GM19452 (cell line): ENCODE measurements around the gene SRBD1.
A peak's percentile ranks its signal among the peaks of the same experiment; 100 is the strongest.

Experiments used
- ATAC-seq: cut with Tn5 transposase; IDR thresholded peaks from one replicate; pipeline ENCODE4 v1.9.1; 2021; ENCODE audit not compliant: unreplicated experiment

SRBD1 gene

GRCh38 chr2:45602624-45603023 lies 8.4 kb downstream of the SRBD1 start:
- ATAC-seq: no peak

GRCh38 chr2:45598545-45598944 lies 12.5 kb downstream of the SRBD1 start:
- no peak for ATAC-seq

- ATAC-seq: no peak
Measured at GRCh38 chr2:45596761-45597160, 14.3 kb downstream of the SRBD1 start.

GRCh38 chr2:45595721-45596435 lies 15.2 kb downstream of the SRBD1 start:
- no peak for ATAC-seq

- ATAC-seq: no peak
Measured at GRCh38 chr2:45591073-45591472, 20.0 kb downstream of the SRBD1 start.

- ATAC-seq: no peak
Measured at GRCh38 chr2:45588158-45588829, 22.8 kb downstream of the SRBD1 start.

GRCh38 chr2:45586600-45586999 lies 24.5 kb downstream of the SRBD1 start:
- no peak for ATAC-seq

- ATAC-seq: no peak
Measured at GRCh38 chr2:45585267-45585861, 25.7 kb downstream of the SRBD1 start.

- no peak for ATAC-seq
Measured at GRCh38 chr2:45583977-45584376, 27.1 kb downstream of the SRBD1 start.

- ATAC-seq: no peak
Measured at GRCh38 chr2:45582522-45582921, 28.5 kb downstream of the SRBD1 start.

GRCh38 chr2:45578056-45578843 lies 32.8 kb downstream of the SRBD1 start:
- no peak for ATAC-seq

GRCh38 chr2:45577441-45577840 lies 33.6 kb downstream of the SRBD1 start:
- ATAC-seq: no peak

GRCh38 chr2:45575881-45576280 lies 35.2 kb downstream of the SRBD1 start:
- no peak for ATAC-seq

GRCh38 chr2:45572979-45573378 lies 38.1 kb downstream of the SRBD1 start:
- ATAC-seq: no peak

- no peak for ATAC-seq
Measured at GRCh38 chr2:45571940-45572339, 39.1 kb downstream of the SRBD1 start.

- ATAC-seq: no peak
Measured at GRCh38 chr2:45570671-45571334, 40.3 kb downstream of the SRBD1 start.

GRCh38 chr2:45568935-45569334 lies 42.1 kb downstream of the SRBD1 start:
- ATAC-seq: no peak

GRCh38 chr2:45567974-45568789 lies 42.9 kb downstream of the SRBD1 start:
- peak; percentile 93 for ATAC-seq

GRCh38 chr2:45567288-45567963 lies 43.6 kb downstream of the SRBD1 start:
- no peak for ATAC-seq

GRCh38 chr2:45559436-45559835 lies 51.6 kb downstream of the SRBD1 start:
- no peak for ATAC-seq
